WTC11 (cell line): Measurements from ENCODE around the gene SEC11A.

ENCODE experiments used
- NR2C2 ChIP-seq: sonication (generic); formaldehyde crosslinking; IDR thresholded peaks from 2 replicates; pipeline ENCODE4 v1.8.0; 2022; ENCODE audit warnings: mild to moderate bottlenecking, missing genetic modification reagents
- TEAD4 ChIP-seq: sonication (generic); formaldehyde crosslinking; IDR thresholded peaks from 2 replicates; pipeline ENCODE4 v1.8.0; 2022; ENCODE audit warnings: mild to moderate bottlenecking, missing genetic modification reagents
- ZNF121 ChIP-seq: sonication (generic); formaldehyde crosslinking; IDR thresholded peaks from 2 replicates; pipeline ENCODE4 v1.8.0; 2023; ENCODE audit warnings: missing genetic modification reagents
- TF ChIP-seq, protein P1 (sequence below): sonication (generic); formaldehyde crosslinking; IDR thresholded peaks from 2 replicates; pipeline ENCODE4 v1.8.1; 2023; ENCODE audit warnings: mild to moderate bottlenecking, missing genetic modification reagents, moderate library complexity
- TF ChIP-seq, protein P2 (sequence below): fragments of 200-600 bp; IDR thresholded peaks from 2 replicates; pipeline ENCODE4 v1.8.0; 2022; ENCODE audit warnings: antibody characterized with exemption

DNA sequence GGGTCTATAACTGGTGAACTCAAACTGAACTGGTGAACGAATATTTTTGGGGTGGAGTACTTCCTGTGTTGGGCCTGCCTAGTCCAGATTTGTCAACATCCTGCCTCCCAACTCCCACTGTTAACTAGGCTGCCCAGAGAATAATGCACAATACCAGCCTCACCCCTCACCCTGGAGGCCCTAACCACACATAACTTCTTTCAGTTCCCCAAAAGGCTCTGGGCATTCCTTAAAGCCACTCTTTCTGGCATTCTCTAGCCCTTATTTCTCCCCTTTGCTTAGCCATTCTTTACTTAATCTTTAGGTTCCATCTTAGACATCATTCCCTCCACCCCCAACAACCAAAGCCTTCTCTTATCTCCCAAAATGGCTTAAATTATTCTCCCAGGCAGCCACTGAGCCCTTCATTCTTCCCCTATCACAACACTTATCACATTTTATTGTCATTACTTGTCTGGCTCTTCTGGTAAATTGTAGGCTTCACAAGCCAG is 9.1 kb upstream of the SEC11A start:
- no peak for TF ChIP-seq ZNF121 (CRISPR knock-in tag)
- TF ChIP-seq, protein P1, sequence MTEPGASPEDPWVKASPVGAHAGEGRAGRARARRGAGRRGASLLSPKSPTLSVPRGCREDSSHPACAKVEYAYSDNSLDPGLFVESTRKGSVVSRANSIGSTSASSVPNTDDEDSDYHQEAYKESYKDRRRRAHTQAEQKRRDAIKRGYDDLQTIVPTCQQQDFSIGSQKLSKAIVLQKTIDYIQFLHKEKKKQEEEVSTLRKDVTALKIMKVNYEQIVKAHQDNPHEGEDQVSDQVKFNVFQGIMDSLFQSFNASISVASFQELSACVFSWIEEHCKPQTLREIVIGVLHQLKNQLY (CRISPR knock-in tag), result no peak
- TF ChIP-seq, protein P2, sequence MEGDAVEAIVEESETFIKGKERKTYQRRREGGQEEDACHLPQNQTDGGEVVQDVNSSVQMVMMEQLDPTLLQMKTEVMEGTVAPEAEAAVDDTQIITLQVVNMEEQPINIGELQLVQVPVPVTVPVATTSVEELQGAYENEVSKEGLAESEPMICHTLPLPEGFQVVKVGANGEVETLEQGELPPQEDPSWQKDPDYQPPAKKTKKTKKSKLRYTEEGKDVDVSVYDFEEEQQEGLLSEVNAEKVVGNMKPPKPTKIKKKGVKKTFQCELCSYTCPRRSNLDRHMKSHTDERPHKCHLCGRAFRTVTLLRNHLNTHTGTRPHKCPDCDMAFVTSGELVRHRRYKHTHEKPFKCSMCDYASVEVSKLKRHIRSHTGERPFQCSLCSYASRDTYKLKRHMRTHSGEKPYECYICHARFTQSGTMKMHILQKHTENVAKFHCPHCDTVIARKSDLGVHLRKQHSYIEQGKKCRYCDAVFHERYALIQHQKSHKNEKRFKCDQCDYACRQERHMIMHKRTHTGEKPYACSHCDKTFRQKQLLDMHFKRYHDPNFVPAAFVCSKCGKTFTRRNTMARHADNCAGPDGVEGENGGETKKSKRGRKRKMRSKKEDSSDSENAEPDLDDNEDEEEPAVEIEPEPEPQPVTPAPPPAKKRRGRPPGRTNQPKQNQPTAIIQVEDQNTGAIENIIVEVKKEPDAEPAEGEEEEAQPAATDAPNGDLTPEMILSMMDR, result no peak
- no peak for TF ChIP-seq NR2C2 (CRISPR knock-in tag)
- no peak for TF ChIP-seq TEAD4 (CRISPR knock-in tag)
